Activated CD4-positive, alpha-beta T cell treated with anti-CD3 and anti-CD28 coated beads, Interleukin-2, amount 10 ng/mL, durations not matched to agents 7 days and 5 days (primary cell): ENCODE measurements around the gene FARS2. TPM values are rescaled to one million over a fixed set of nuclear protein-coding genes. Genes with fewer than 3 reads are reported as not detected.

ENCODE experiments used
- CTCF ChIA-PET: fragments of 350-600 bp; sonication (Branson Sonifier 250); formaldehyde crosslinking; loops from one replicate; lab custom pipeline; 2021; ENCODE audit warnings: antibody characterized with exemption; lab: Charles Lee
- POLR2A ChIA-PET: fragments of 350-600 bp; sonication (Branson Sonifier 250); formaldehyde crosslinking; loops from one replicate; lab custom pipeline; 2021; ENCODE audit warnings: antibody characterized with exemption; lab: Charles Lee
- DNase-seq: peaks from one replicate; pipeline ENCODE4 v3.0.0-alpha.2; 2020
- H3K27ac Mint-ChIP-seq: one replicate; pipeline ENCODE4 v1.8.0; 2021; ENCODE audit warnings: mild to moderate bottlenecking, moderate library complexity, mixed read lengths
- H3K27me3 Mint-ChIP-seq: one replicate; pipeline ENCODE4 v1.8.0; 2021; ENCODE audit warnings: mixed read lengths
- H3K36me3 Mint-ChIP-seq: one replicate; pipeline ENCODE4 v1.8.0; 2021; ENCODE audit warnings: low read depth, mixed read lengths
- H3K4me1 Mint-ChIP-seq: one replicate; pipeline ENCODE4 v1.8.0; 2021; ENCODE audit warnings: mixed read lengths
- H3K4me3 Mint-ChIP-seq: one replicate; pipeline ENCODE4 v1.8.0; 2021; ENCODE audit warnings: mild to moderate bottlenecking, moderate library complexity, mixed read lengths
- H3K9me3 Mint-ChIP-seq: one replicate; pipeline ENCODE4 v1.8.0; 2021; ENCODE audit warnings: mixed read lengths
- total RNA-seq, 2 experiments: library from RNA; stranded (reverse); gene quantifications; one replicate each; pipeline ENCODE4 v1.2.3, GENCODE V29; 2021

Gene FARS2
- total RNA-seq, 2 experiments from 2014 or later, result 17.2 to 17.5 TPM

- CTCF ChIA-PET, result interaction anchor here (0.6 to 0.8 kb wide), 2 partner anchors 11 to 161 kb away, joined by 3 read pairs; no protein-coding TSS in a partner anchor
- no peak for DNase-seq
- no peak overlapping the region for H3K4me3 Mint-ChIP-seq
- H3K4me1 Mint-ChIP-seq, result no peaks in the 10 kb centered on the region
- no peaks in the 10 kb centered on the region for H3K36me3 Mint-ChIP-seq
- POLR2A ChIA-PET, result no interaction called here
- no peaks in the 10 kb centered on the region for H3K9me3 Mint-ChIP-seq
- H3K27me3 Mint-ChIP-seq, result no peaks in the 10 kb centered on the region
- H3K27ac Mint-ChIP-seq, result no peak overlapping the region
Measured at GRCh38 chr6:5730585-5731263, 469.4 kb downstream of the FARS2 start.

- Mint-ChIP-seq H3K9me3 (no peaks in the 10 kb centered on the region), H3K27ac (no peak overlapping the region), H3K36me3 (no peaks in the 10 kb centered on the region), H3K27me3 (no peaks in the 10 kb centered on the region), H3K4me3 (no peak overlapping the region), H3K4me1 (no peaks in the 10 kb centered on the region)
- DNase-seq, result no peak
- ChIA-PET CTCF (interaction anchor here (0.6 to 0.8 kb wide), 2 partner anchors 12 to 161 kb away, joined by 3 read pairs; no protein-coding TSS in a partner anchor), POLR2A (no interaction called here)
Measured at GRCh38 chr6:5731435-5731834, 470.1 kb downstream of the FARS2 start.

- no peaks in the 10 kb centered on the region for H3K4me1 Mint-ChIP-seq
- H3K27me3 Mint-ChIP-seq, result no peaks in the 10 kb centered on the region
- no peak overlapping the region for H3K4me3 Mint-ChIP-seq
- no peaks in the 10 kb centered on the region for H3K9me3 Mint-ChIP-seq
- no peak overlapping the region for H3K27ac Mint-ChIP-seq
- POLR2A ChIA-PET, result no interaction called here
- no peak for DNase-seq
- CTCF ChIA-PET, result no interaction called here
- H3K36me3 Mint-ChIP-seq, result no peaks in the 10 kb centered on the region
Measured at GRCh38 chr6:5732496-5732895, 471.2 kb downstream of the FARS2 start.

GRCh38 chr6:5736016-5736738 is 474.9 kb downstream of the FARS2 start:
- CTCF ChIA-PET, result interaction anchor here (0.6 kb wide), 1 partner anchor 239 kb away, joined by 6 read pairs; no protein-coding TSS in a partner anchor
- Mint-ChIP-seq H3K36me3 (no peaks in the 10 kb centered on the region), H3K4me1 (no peaks in the 10 kb centered on the region), H3K27ac (no peak overlapping the region), H3K27me3 (no peaks in the 10 kb centered on the region), H3K4me3 (no peak overlapping the region), H3K9me3 (no peaks in the 10 kb centered on the region)
- no peak for DNase-seq
- POLR2A ChIA-PET, result no interaction called here

- Mint-ChIP-seq H3K36me3 (no peaks in the 10 kb centered on the region), H3K4me1 (no peaks in the 10 kb centered on the region), H3K4me3 (no peak overlapping the region), H3K9me3 (no peaks in the 10 kb centered on the region), H3K27me3 (no peaks in the 10 kb centered on the region), H3K27ac (no peak overlapping the region)
- DNase-seq, result no peak
- CTCF ChIA-PET, result interaction anchor here (1.1 kb wide), 1 partner anchor 11 kb away, joined by 3 read pairs; no protein-coding TSS in a partner anchor
- POLR2A ChIA-PET, result no interaction called here
Measured at GRCh38 chr6:5737460-5737859, 476.1 kb downstream of the FARS2 start.

- ChIA-PET CTCF (interaction anchor here (0.6 to 1.1 kb wide), 2 partner anchors 11 to 270 kb away, joined by 3 read pairs; no protein-coding TSS in a partner anchor), POLR2A (no interaction called here)
- Mint-ChIP-seq H3K4me1 (no peaks in the 10 kb centered on the region), H3K36me3 (no peaks in the 10 kb centered on the region), H3K9me3 (no peaks in the 10 kb centered on the region), H3K4me3 (no peak overlapping the region), H3K27me3 (no peaks in the 10 kb centered on the region), H3K27ac (no peak overlapping the region)
- no peak for DNase-seq
Measured at GRCh38 chr6:5738211-5738610, 476.9 kb downstream of the FARS2 start.

- CTCF ChIA-PET, result interaction anchor here (1.5 kb wide), 1 partner anchor 9 kb away, joined by 3 read pairs; no protein-coding TSS in a partner anchor
- POLR2A ChIA-PET, result no interaction called here
- no peaks in the 10 kb centered on the region for H3K9me3 Mint-ChIP-seq
Measured at GRCh38 chr6:5744497-5744896, 483.2 kb downstream of the FARS2 start.

GRCh38 chr6:5745081-5745480 is 483.8 kb downstream of the FARS2 start:
- Mint-ChIP-seq H3K9me3 (peaks cover 4% of the 10 kb centered on the region), H3K27me3 (no peaks in the 10 kb centered on the region), H3K27ac (no peak overlapping the region), H3K4me1 (no peaks in the 10 kb centered on the region), H3K4me3 (no peak overlapping the region), H3K36me3 (no peaks in the 10 kb centered on the region)
- POLR2A ChIA-PET, result no interaction called here
- CTCF ChIA-PET, result no interaction called here
- DNase-seq, result no peak

More at GRCh38 chr6:5744497-5744896, 483.2 kb downstream of the FARS2 start:
- H3K4me3 Mint-ChIP-seq, result no peak overlapping the region
- H3K27ac Mint-ChIP-seq, result no peak overlapping the region
- no peak for DNase-seq
- no peaks in the 10 kb centered on the region for H3K36me3 Mint-ChIP-seq
- H3K27me3 Mint-ChIP-seq, result no peaks in the 10 kb centered on the region
- H3K4me1 Mint-ChIP-seq, result no peaks in the 10 kb centered on the region

GRCh38 chr6:5746053-5746758 is 484.9 kb downstream of the FARS2 start:
- Mint-ChIP-seq H3K36me3 (peaks cover 2% of the 10 kb centered on the region), H3K4me3 (no peak overlapping the region), H3K27ac (no peak overlapping the region), H3K27me3 (no peaks in the 10 kb centered on the region), H3K4me1 (no peaks in the 10 kb centered on the region), H3K9me3 (peaks cover 4% of the 10 kb centered on the region)
- ChIA-PET CTCF (no interaction called here), POLR2A (no interaction called here)
- DNase-seq, result no peak

- Mint-ChIP-seq H3K27me3 (no peaks in the 10 kb centered on the region), H3K9me3 (peaks cover 4% of the 10 kb centered on the region), H3K4me1 (no peaks in the 10 kb centered on the region), H3K4me3 (no peak overlapping the region), H3K36me3 (peaks cover 3% of the 10 kb centered on the region), H3K27ac (no peak overlapping the region)
- no peak for DNase-seq
- ChIA-PET CTCF (no interaction called here), POLR2A (no interaction called here)
Measured at GRCh38 chr6:5746759-5747130, 485.4 kb downstream of the FARS2 start.

- Mint-ChIP-seq H3K27me3 (no peaks in the 10 kb centered on the region), H3K4me3 (no peak overlapping the region), H3K36me3 (peaks cover 8% of the 10 kb centered on the region), H3K9me3 (peaks cover 7% of the 10 kb centered on the region), H3K4me1 (no peaks in the 10 kb centered on the region), H3K27ac (no peak overlapping the region)
- CTCF ChIA-PET, result no interaction called here
- DNase-seq, result no peak
- POLR2A ChIA-PET, result no interaction called here
Measured at GRCh38 chr6:5747379-5747778, 486.1 kb downstream of the FARS2 start.

GRCh38 chr6:5749016-5749650 is 487.8 kb downstream of the FARS2 start:
- POLR2A ChIA-PET, result no interaction called here
- Mint-ChIP-seq H3K4me3 (no peak overlapping the region), H3K4me1 (no peaks in the 10 kb centered on the region), H3K36me3 (peaks cover 10% of the 10 kb centered on the region), H3K27ac (peak overlapping the region; percentile 74), H3K27me3 (no peaks in the 10 kb centered on the region), H3K9me3 (peaks cover 13% of the 10 kb centered on the region)
- no peak for DNase-seq
- CTCF ChIA-PET, result no interaction called here
